ENCODE data around the gene PIK3CB.
"Not testable (repeated sequence)": the region's sequence is repeated elsewhere in the genome, so short reads cannot be mapped to it uniquely, and the experiment has no call there.

- not testable (repeated sequence) for TF ChIP-seq CTCF (IDR thresholded peaks at IDR 0.05); POLR2AphosphoS5 (IDR thresholded peaks at IDR 0.05; ENCODE audit: low read depth, low read length); SIN3A (IDR thresholded peaks at IDR 0.05; ENCODE audit: borderline replicate concordance, insufficient read depth, low read depth, low read length); REST (IDR thresholded peaks at IDR 0.05; ENCODE audit: insufficient read depth in 1 of 2, low read depth in 2 of 2, low read length in 1 of 2)
Observed at GRCh38 chr3:138846824-138847223, 12.1 kb upstream of the PIK3CB start.
